Psoas muscle (tissue), 8 donors: ENCODE data around the gene WDPCP. TPM values are rescaled to one million over a fixed set of nuclear protein-coding genes. Genes with fewer than 3 reads are reported as not detected.
"Not testable (repeated sequence)": the region's sequence is repeated elsewhere in the genome, so short reads cannot be mapped to it uniquely, and the experiment has no call there.

Source experiments
- ATAC-seq, 4 donors: fragments of 200-7000 bp; cut with Tn5 transposase; one replicate each; pipeline ENCODE4 v1.9.1; 2020; ENCODE audit warnings: moderate library complexity in 3 of 4, mild to moderate bottlenecking in 2 of 4
- DNase-seq, 2 donors: peaks; one replicate each; pipeline ENCODE4 v3.0.0-alpha.2; 2020
- H3K27ac ChIP-seq: fragments of 200-600 bp; one replicate; pipeline ENCODE4 v1.8.0; 2022
- H3K27me3 ChIP-seq, 3 donors: fragments of 200-600 bp in 1 of 3; one replicate each; pipeline versions ENCODE4 v1.6.1 to v1.8.0; 2013 to 2022; ENCODE audit warnings: low read length in 2 of 3, mild to moderate bottlenecking in 2 of 3, moderate library complexity in 1 of 3; ENCODE audit not compliant: insufficient read depth in 3 of 3
- H3K36me3 ChIP-seq, 2 donors: fragments of 200-600 bp in 1 of 2; one replicate each; pipeline versions ENCODE4 v1.6.1 to v1.8.0; 2013 to 2022; ENCODE audit warnings: low read depth in 1 of 2, mild to moderate bottlenecking in 1 of 2, moderate library complexity in 1 of 2; ENCODE audit not compliant: insufficient read depth in 1 of 2
- H3K4me1 ChIP-seq: fragments of 200-600 bp; one replicate; pipeline ENCODE4 v1.8.0; 2022
- H3K4me3 ChIP-seq: fragments of 200-600 bp; one replicate; pipeline ENCODE4 v1.8.0; 2022; ENCODE audit warnings: mild to moderate bottlenecking
- H3K9me3 ChIP-seq: fragments of 200-600 bp; one replicate; pipeline ENCODE4 v1.8.0; 2022
- CTCF ChIP-seq: fragments of 200-600 bp; IDR thresholded peaks from one replicate; pipeline ENCODE4 v1.8.0; 2022; ENCODE audit warnings: antibody characterized with exemption
- WGBS, 3 donors: extraction: QIAGEN DNeasy Blood & Tissue Kit; methylation state at CpG; one replicate each; pipeline versions ENCODE4 v1.1.6 to v1.1.7; 2013; 5-methylcytosine and 5-hydroxymethylcytosine counted together
- intact Hi-C, 2 donors: fragments of 100-400 bp; cut with DNase I; formaldehyde crosslinking; loops; one replicate each; pipeline versions ENCODE4 v1.11.0 to v1.14.2; 2022
- polyA plus RNA-seq, 3 donors: library from polyadenylated mRNA; stranded (reverse); fragments of 200-250 nt; gene quantifications; one replicate each; pipeline ENCODE4 v1.2.3, GENCODE V29; 2013
- total RNA-seq, 4 donors: library from RNA; stranded (reverse); fragmentation: NEBNext Ultra II Directional in 2 of 4; extraction: Animal tissue kit (Norgen Biotek cat#: 25700) in 2 of 4; gene quantifications; one replicate each; pipeline versions ENCODE4 v1.2.1 to v1.2.4, GENCODE V29; 2021 to 2023
- donor health status: healthy with polysubstance abuse.
- donor health status: DM: no; HTN: no; CAD: no; lungs with moderate emphysema.
- donor health status: Bipolar disorder and iron deficiency.
- donor health status: healthy.
- donor health status: DM: yes; HTN: yes; CAD: no.
- donor health status: DM: no; HTN: no; CAD: no.
- donor health status: DM: no; HTN: no; CAD: no.
- donor health status: DM: yes; HTN: yes; CAD: no.

The WDPCP gene
- total and polyA plus RNA-seq, 7 donors = 1.7 to 17.2 (median 4.4) TPM

GRCh38 chr2:63562751-63563150 is 25.5 kb downstream of the WDPCP start:
- Histone ChIP-seq H3K9me3 (peaks cover 8% of the 10 kb centered on the region), H3K36me3 (peaks cover 0 to 4% of the 10 kb centered on the region in 2 donors), H3K27ac (no peak overlapping the region), H3K4me1 (no peaks in the 10 kb centered on the region), H3K27me3 (no peaks in the 10 kb centered on the region), H3K4me3 (no peak overlapping the region)
- ATAC-seq (no peak), DNase-seq (no peak)
- no peak for TF ChIP-seq CTCF
- intact Hi-C loops = no loop called here

GRCh38 chr2:63558922-63559321 is 29.4 kb downstream of the WDPCP start:
- not testable (repeated sequence) for H3K27me3 ChIP-seq, DNase-seq, H3K9me3 ChIP-seq

GRCh38 chr2:63557819-63558218 is 30.5 kb downstream of the WDPCP start:
- not testable (repeated sequence) for H3K4me1 ChIP-seq, H3K4me3 ChIP-seq, ATAC-seq, H3K27me3 ChIP-seq, H3K27ac ChIP-seq, H3K36me3 ChIP-seq, H3K9me3 ChIP-seq, DNase-seq
- intact Hi-C loops = loop anchor here in 1 of 2 donors (5.0 kb wide), 1 partner anchor 1741 kb away; no protein-coding TSS in a partner anchor

More at GRCh38 chr2:63558922-63559321, 29.4 kb downstream of the WDPCP start:
- H3K36me3 ChIP-seq, ATAC-seq, H3K27ac ChIP-seq, H3K4me1 ChIP-seq, H3K4me3 ChIP-seq: not testable (repeated sequence)
- 57 to 85% (median 63%) methylated on average over 3 of the region's 3 CpGs for WGBS, 3 donors
- intact Hi-C loops = loop anchor here in 1 of 2 donors (5.0 kb wide), 1 partner anchor 1742 kb away; no protein-coding TSS in a partner anchor

GRCh38 chr2:63555931-63556330 is 32.3 kb downstream of the WDPCP start:
- H3K27ac ChIP-seq = no peak overlapping the region
- peaks cover 13% of the 10 kb centered on the region for H3K4me1 ChIP-seq
- no peak overlapping the region for H3K4me3 ChIP-seq
- H3K9me3 ChIP-seq = peaks cover 8% of the 10 kb centered on the region
- H3K36me3 ChIP-seq = no peaks in the 10 kb centered on the region
- DNase-seq (no peak), ATAC-seq (no peak)
- intact Hi-C loops = loop anchor here in 1 of 2 donors (5.0 kb wide), 1 partner anchor 1739 kb away; no protein-coding TSS in a partner anchor
- no peaks in the 10 kb centered on the region for H3K27me3 ChIP-seq
- TF ChIP-seq CTCF = no peak
- WGBS, 3 donors = 90 to 93% (median 92%) methylated on average over 3 of the region's 3 CpGs

GRCh38 chr2:63555299-63555698 is 33.0 kb downstream of the WDPCP start:
- ATAC-seq = no peak

More at GRCh38 chr2:63555299-63555698, 33.0 kb downstream of the WDPCP start:
- WGBS, 3 donors = 98 to 100% (median 99%) methylated on average over 7 of the region's 7 CpGs
- Histone ChIP-seq H3K27ac (no peak overlapping the region), H3K27me3 (no peaks in the 10 kb centered on the region), H3K36me3 (no peaks in the 10 kb centered on the region), H3K4me3 (no peak overlapping the region), H3K9me3 (peaks cover 8% of the 10 kb centered on the region), H3K4me1 (peaks cover 13% of the 10 kb centered on the region)
- TF ChIP-seq CTCF = no peak
- intact Hi-C loops = loop anchor here in 1 of 2 donors (5.0 kb wide), 1 partner anchor 1738 kb away; no protein-coding TSS in a partner anchor
- no peak for DNase-seq
